Retinal pigment epithelial cell (primary cell): ENCODE measurements around the gene LRRC23.

Source experiments
- DNase-seq: peaks from one replicate; pipeline ENCODE4 v3.0.0-alpha.2; 2010; ENCODE audit warnings: low read depth
- H3K4me3 ChIP-seq: 2 replicates; pipeline ENCODE4 v1.5.1; 2011; ENCODE audit warnings: mild to moderate bottlenecking, low read length, control low read depth, moderate library complexity
- CTCF ChIP-seq: conservative IDR thresholded peaks from 2 replicates; pipeline ENCODE4 v1.5.1; 2011; ENCODE audit warnings: low read depth, low read length, control low read depth, inconsistent platforms

Gene LRRC23

GRCh38 chr12:6936194-6936635 is 31.6 kb downstream of the LRRC23 start:
- DNase-seq, result no peak
- TF ChIP-seq CTCF, result no peak
- H3K4me3 ChIP-seq, result no peak overlapping the region

GRCh38 chr12:6936636-6937480 is 32.2 kb downstream of the LRRC23 start:
- H3K4me3 ChIP-seq, result peak overlapping the region; percentile 55
- no peak for DNase-seq

GRCh38 chr12:6937481-6938352 is 33.1 kb downstream of the LRRC23 start:
- peak; percentile 78 for DNase-seq
- peak overlapping the region; percentile 55 for H3K4me3 ChIP-seq
- peak; percentile 96 for TF ChIP-seq CTCF

More at GRCh38 chr12:6936636-6937480, 32.2 kb downstream of the LRRC23 start:
- no peak for TF ChIP-seq CTCF

- peak overlapping the region; percentile 55 for H3K4me3 ChIP-seq
- DNase-seq, result no peak
- no peak for TF ChIP-seq CTCF
Measured at GRCh38 chr12:6938353-6939190, 34.0 kb downstream of the LRRC23 start.

- H3K4me3 ChIP-seq, result no peak overlapping the region
- TF ChIP-seq CTCF, result no peak
- DNase-seq, result no peak
Measured at GRCh38 chr12:6939191-6939540, 34.5 kb downstream of the LRRC23 start.

GRCh38 chr12:6941267-6941666 is 36.6 kb downstream of the LRRC23 start:
- DNase-seq, result no peak

More at GRCh38 chr12:6941267-6941666, 36.6 kb downstream of the LRRC23 start:
- no peak for TF ChIP-seq CTCF
- H3K4me3 ChIP-seq, result no peak overlapping the region
